Muscle of leg (tissue), 11 donors: ENCODE measurements around the gene ABCA2. TPM values are rescaled to one million over a fixed set of nuclear protein-coding genes. Genes with fewer than 3 reads are reported as not detected.
A peak's percentile ranks its signal among the peaks of the same experiment; 100 is the strongest.

Experiments
- DNase-seq: peaks from one replicate; pipeline ENCODE4 v3.0.0; 2013
- H3K27ac ChIP-seq: one replicate; pipeline ENCODE4 v1.5.1; 2013; ENCODE audit warnings: mild to moderate bottlenecking, low read length, control low read depth
- H3K27me3 ChIP-seq: one replicate; pipeline ENCODE4 v1.6.1; 2013; ENCODE audit warnings: low read length; ENCODE audit not compliant: control insufficient read depth, insufficient read depth
- H3K36me3 ChIP-seq: one replicate; pipeline ENCODE4 v1.6.1; 2013; ENCODE audit warnings: low read length; ENCODE audit not compliant: control insufficient read depth, insufficient read depth
- H3K4me1 ChIP-seq: one replicate; pipeline ENCODE4 v1.6.1; 2013; ENCODE audit warnings: low read length; ENCODE audit not compliant: control insufficient read depth, insufficient read depth
- H3K4me3 ChIP-seq: one replicate; pipeline ENCODE4 v1.5.1; 2013; ENCODE audit warnings: low read length, control low read depth
- H3K9me3 ChIP-seq: replicated peaks from 2 replicates; pipeline ENCODE4 v1.6.1; 2013; ENCODE audit warnings: low read depth, low read length; ENCODE audit not compliant: control insufficient read depth
- WGBS: methylation state at CpG from one replicate; pipeline ENCODE4 v1.1.5; 2013; ENCODE audit warnings: missing lambda C conversion rate; ENCODE audit not compliant: insufficient coverage; 5-methylcytosine and 5-hydroxymethylcytosine counted together
- polyA plus RNA-seq, 8 donors: library from polyadenylated mRNA; unstranded; fragments of 120-200 nt; gene quantifications; one replicate each; pipeline versions ENCODE4 v1.2.1 to v1.2.3, GENCODE V29; 2013; ENCODE audit warnings: inconsistent platforms in 1 of 8, low replicate concordance in 1 of 8; ENCODE audit not compliant: insufficient read length in 8 of 8, insufficient read depth in 1 of 8
- total RNA-seq: library from RNA; stranded (reverse); fragments of 120-200 nt; gene quantifications from one replicate; pipeline ENCODE4 v1.2.4, GENCODE V29; 2013

The ABCA2 gene
- total and polyA plus RNA-seq, 9 donors, result 8.3 to 24.8 (median 18.8) TPM

- Histone ChIP-seq H3K27ac (peak within 1 kb of the TSS; percentile 78), H3K4me1 (peaks cover 61% of the 10 kb centered on the region)
These were observed 26.2 kb upstream of the ABCA2 start, which contains the start of gene ENTPD2 for GRCh38 chr9:137053944-137054931. TSS of gene ENTPD2 (minus strand) at chr9:137054061. CDS start at chr9:137053997, 64 bp downstream.

GRCh38 chr9:137052998-137053943 is 25.2 kb upstream of the ABCA2 start:
- H3K27me3 ChIP-seq, result peaks cover 69% of the 10 kb centered on the region
- no peaks in the 10 kb centered on the region for H3K9me3 ChIP-seq
- H3K27ac ChIP-seq, result no peak overlapping the region
- WGBS, result 8% methylated on average over 71 of the region's 71 CpGs
- no peaks in the 10 kb centered on the region for H3K36me3 ChIP-seq
- H3K4me3 ChIP-seq, result peak overlapping the region; percentile 25
- H3K4me1 ChIP-seq, result peaks cover 64% of the 10 kb centered on the region
- no peak for DNase-seq

More at GRCh38 chr9:137053944-137054931, 26.2 kb upstream of the ABCA2 start, which contains the start of gene ENTPD2:
- no peaks in the 10 kb centered on the region for H3K9me3 ChIP-seq
- H3K36me3 ChIP-seq, result no peaks in the 10 kb centered on the region
- H3K4me3 ChIP-seq, result peak within 1 kb of the TSS; percentile 25
- no peak for DNase-seq
- 10% methylated on average over 81 of the region's 90 CpGs for WGBS
- H3K27me3 ChIP-seq, result peaks cover 60% of the 10 kb centered on the region

- Histone ChIP-seq H3K9me3 (no peaks in the 10 kb centered on the region), H3K36me3 (no peaks in the 10 kb centered on the region), H3K4me3 (no peak overlapping the region), H3K27ac (no peak overlapping the region), H3K4me1 (peaks cover 54% of the 10 kb centered on the region), H3K27me3 (peaks cover 78% of the 10 kb centered on the region)
- WGBS, result 73% methylated on average over 3 of the region's 8 CpGs
- DNase-seq, result no peak
These were observed 24.3 kb upstream of the ABCA2 start for GRCh38 chr9:137052293-137052692.

DNA sequence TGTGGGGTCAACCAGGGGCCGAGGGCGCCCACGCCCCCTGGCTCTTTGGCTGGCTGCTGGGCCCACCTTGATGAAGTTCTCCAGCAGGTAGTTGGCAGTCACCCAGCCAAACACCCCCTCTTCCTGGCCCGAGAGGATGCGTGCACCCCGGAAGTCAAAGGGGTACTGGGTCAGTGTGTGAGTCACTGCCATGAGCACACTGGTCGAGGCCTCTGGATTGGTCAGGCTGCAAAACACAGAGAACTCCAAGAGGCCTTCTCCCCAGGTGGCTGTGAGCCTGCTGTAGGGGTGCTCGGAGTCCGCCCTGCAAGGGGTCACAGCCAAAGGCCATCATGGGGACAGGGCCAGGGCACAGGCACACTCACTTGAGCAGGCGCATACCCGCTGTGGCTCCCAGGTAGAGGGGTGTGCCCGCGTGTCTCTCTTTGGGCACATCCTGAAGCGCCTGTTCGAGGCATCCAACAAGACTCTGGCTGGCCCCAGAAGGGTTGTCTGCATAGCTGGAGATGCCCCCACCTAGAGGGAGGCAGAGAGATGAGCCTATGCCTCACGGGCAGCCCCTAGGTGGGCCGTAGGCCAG is 23.2 kb upstream of the ABCA2 start:
- Histone ChIP-seq H3K27me3 (peaks cover 89% of the 10 kb centered on the region), H3K4me3 (no peak overlapping the region), H3K27ac (no peak overlapping the region), H3K4me1 (peaks cover 51% of the 10 kb centered on the region), H3K9me3 (no peaks in the 10 kb centered on the region), H3K36me3 (no peaks in the 10 kb centered on the region)
- no peak for DNase-seq
- 87% methylated on average over 11 of the region's 17 CpGs for WGBS

DNA sequence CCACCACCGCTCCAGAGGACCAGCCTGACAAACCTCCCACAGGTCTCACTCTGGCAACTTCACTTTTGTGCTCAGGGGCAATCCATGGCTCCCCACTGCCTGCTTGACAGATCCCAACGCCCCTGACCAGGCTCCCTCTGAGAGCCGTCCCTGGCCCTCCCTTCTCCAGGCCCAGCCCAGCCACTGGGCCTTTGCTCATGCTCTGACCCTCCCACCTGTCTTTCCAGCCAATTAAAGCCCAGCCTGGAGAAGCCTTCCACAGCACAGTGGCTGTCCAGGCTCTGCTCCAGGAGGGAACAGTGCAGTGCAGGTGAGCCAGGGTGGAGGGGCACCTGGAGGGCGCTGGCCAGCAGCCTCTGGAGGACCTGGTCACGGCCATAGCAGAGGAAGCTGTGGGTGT is 22.5 kb upstream of the ABCA2 start:
- 68% methylated on average over 4 of the region's 5 CpGs for WGBS
- H3K4me1 ChIP-seq, result peaks cover 47% of the 10 kb centered on the region
- H3K36me3 ChIP-seq, result no peaks in the 10 kb centered on the region
- DNase-seq, result no peak
- H3K4me3 ChIP-seq, result no peak overlapping the region
- H3K9me3 ChIP-seq, result no peaks in the 10 kb centered on the region
- no peak overlapping the region for H3K27ac ChIP-seq
- peaks cover 90% of the 10 kb centered on the region for H3K27me3 ChIP-seq

DNA sequence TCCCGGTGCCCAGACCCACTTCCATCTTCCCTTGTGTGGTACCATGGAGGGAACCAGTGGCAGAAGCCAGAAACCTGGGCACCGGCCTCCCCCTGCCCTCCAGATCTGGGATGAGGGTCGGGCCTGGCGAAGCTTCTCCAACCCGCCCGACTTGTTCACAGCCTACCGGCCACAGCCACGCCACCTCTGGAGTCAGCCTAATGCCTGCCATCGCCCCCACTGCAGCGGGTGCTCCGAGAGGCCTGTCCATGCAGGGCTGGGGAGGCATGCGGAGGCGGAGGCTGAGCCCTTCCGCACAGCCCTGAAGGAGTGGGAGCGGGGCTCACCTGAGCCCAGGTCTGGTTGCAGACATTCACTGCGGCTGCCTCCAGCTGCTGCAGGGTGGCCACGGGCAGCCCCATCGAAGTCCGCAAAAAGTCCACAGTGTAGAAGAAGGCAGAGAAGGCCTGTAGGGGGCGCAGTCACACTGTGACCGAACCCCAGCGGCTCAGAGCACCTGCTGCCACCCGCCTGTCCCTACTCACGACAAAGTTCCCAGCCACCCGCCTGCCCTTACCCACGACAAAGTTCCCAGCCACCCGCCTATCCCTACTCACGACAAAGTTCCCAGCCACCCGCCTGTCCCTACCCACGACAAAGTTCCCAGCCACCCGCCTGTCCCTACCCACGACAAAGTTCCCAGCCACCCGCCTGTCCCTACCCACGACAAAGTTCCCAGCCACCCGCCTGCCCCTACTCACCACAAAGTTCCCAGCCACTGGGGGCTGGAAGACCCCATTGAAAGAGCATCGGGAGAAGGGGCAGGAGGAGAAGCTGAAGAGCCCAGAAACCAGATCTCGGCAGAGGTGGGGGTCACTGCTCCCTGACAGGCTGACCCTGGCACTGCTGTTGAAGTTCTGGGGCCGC is 21.8 kb upstream of the ABCA2 start:
- H3K27ac ChIP-seq, result no peak overlapping the region
- no peaks in the 10 kb centered on the region for H3K36me3 ChIP-seq
- 49% methylated on average over 33 of the region's 38 CpGs for WGBS
- H3K4me1 ChIP-seq, result peaks cover 46% of the 10 kb centered on the region
- H3K27me3 ChIP-seq, result peaks cover 90% of the 10 kb centered on the region
- no peak for DNase-seq
- H3K4me3 ChIP-seq, result no peak overlapping the region
- no peaks in the 10 kb centered on the region for H3K9me3 ChIP-seq

DNA sequence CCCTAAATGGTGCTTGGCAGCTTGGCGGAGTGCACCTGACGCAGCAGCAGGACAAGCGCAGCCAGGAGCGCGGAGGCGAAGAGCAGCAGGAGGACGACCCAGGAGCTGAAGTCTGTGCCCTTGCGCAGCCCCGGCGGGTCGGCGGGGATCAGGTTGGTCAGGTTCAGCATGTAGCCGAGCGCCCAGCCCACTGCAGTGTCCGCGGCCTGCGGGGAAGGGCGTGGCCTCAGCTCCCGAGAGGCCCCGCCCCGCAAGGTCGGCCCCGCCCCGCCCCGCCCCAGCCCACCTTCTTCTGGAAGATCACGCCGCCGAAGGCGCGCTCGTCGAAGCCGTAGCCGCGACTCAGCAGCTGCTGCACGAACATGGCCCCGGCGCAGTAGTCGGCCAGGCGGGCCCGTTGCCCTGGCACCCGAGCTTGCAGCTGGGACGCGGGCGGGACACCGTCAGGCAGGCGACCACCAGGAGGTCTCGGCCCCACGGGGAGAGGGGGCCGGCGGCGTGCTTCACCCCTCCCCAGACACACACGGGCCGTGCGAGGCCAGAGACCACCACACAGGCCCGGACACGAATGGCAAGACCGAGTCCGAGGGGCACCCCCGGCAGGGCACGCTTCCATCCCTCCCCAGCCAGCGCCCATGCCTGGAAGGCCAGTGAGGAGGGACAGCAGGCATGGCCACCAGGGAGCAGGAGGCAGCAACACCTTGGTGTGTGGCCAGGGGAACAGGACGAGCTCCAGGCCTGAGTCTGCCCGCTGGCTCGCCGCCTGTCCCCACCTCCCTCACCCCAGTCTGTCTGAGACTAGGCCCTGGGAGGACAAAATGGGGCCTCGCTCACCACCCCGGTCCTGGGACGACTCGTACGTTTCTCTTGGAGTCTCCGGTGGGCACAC is 20.9 kb upstream of the ABCA2 start:
- Histone ChIP-seq H3K4me1 (peaks cover 47% of the 10 kb centered on the region), H3K4me3 (no peak overlapping the region), H3K36me3 (no peaks in the 10 kb centered on the region), H3K27ac (no peak overlapping the region), H3K27me3 (peaks cover 91% of the 10 kb centered on the region), H3K9me3 (no peaks in the 10 kb centered on the region)
- WGBS, result 33% methylated on average over 61 of the region's 72 CpGs
- DNase-seq, result no peak

GRCh38 chr9:137046088-137046787 is 18.2 kb upstream of the ABCA2 start, which contains the start of gene NPDC1:
TSS of gene NPDC1 (minus strand) at chr9:137046177. CDS start at chr9:137045989, 188 bp downstream.
- peak; percentile 89 for DNase-seq

More at GRCh38 chr9:137046088-137046787, 18.2 kb upstream of the ABCA2 start, which contains the start of gene NPDC1:
- H3K4me3 ChIP-seq, result peak within 1 kb of the TSS; percentile 50
- H3K27me3 ChIP-seq, result peaks cover 74% of the 10 kb centered on the region
- H3K27ac ChIP-seq, result peak within 1 kb of the TSS; percentile 67
- peaks cover 35% of the 10 kb centered on the region for H3K4me1 ChIP-seq
- WGBS, result under 1% methylated on average over 56 of the region's 57 CpGs
- no peaks in the 10 kb centered on the region for H3K36me3 ChIP-seq
- no peaks in the 10 kb centered on the region for H3K9me3 ChIP-seq
